ENCODE measurements around the gene MED31.

- TF ChIP-seq CTCF (IDR thresholded peaks at IDR 0.05 in 8 of 11, conservative IDR thresholded peaks at IDR 0.05 in 3 of 11) (no peak), POLR2AphosphoS5 (IDR thresholded peaks at IDR 0.05) (no peak)
These were observed 43.6 kb upstream of the MED31 start for GRCh38 chr17:6695051-6695450.
